ENCODE measurements around the gene SYNE3. TPM values are rescaled to one million over a fixed set of nuclear protein-coding genes. Genes with fewer than 3 reads are reported as not detected.

Gene SYNE3
- total RNA-seq, 1 experiment from 2014 or later = 1.9 TPM

DNA sequence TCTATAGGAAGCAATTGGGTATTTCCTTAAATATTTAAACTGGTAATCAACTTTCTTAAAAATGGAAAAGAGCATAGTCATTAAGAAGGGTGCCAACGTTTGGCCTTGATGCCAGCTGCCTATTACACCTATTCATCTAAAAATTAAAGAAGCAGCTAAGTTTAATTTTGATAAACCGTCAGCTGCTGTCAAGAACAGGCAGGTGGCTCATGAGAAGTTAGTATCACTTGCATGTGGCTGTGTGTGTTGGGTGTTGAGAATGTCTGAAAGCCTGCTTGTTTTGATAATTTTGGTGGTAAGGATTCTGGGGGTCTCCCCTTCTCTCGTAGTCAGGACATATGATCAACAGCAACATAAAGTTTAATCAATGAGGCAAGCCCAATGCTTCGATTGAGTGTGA, 24.9 kb upstream of the SYNE3 start:
- BruUV-seq (replicated peaks) = no TSS peak

DNA sequence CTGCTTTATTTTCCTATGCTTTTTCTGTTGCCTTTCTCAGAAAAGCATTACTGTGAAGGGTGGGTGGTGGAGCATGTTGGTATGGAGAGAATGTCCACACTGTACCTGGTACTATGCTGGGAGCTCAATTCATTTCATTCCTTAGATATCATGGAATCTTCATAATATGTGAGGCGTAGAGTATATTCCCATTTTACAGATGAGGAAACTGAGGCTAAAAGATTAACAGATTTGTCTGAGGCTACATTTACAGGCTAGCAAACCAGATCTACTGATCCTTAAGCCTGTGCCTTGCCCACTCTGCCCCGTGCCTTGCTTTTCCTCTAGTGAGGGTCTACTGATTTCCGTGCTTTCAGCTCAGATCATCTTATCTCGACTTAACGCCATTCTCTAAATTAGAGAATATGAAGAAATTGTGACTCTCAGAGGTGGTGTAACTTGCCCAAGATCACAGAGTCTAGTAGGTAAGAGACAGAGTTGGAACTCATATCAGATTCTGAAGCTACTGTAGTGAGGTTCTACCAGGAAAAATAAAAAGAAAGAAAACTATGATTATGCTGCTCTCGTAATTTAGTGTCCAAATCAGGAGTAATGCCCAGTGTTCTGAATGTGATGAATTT, 23.9 kb upstream of the SYNE3 start:
- no peaks in the 10 kb centered on the region for H3K36me3 ChIP-seq (ENCODE audit: low read depth)
- H3F3A ChIP-seq (ENCODE audit: insufficient read depth, low read depth) = peaks cover 3% of the 10 kb centered on the region; the same call in 1 of the 2 replicates
- no peak for TF ChIP-seq EZH2 (IDR thresholded peaks at IDR 0.05; ENCODE audit: low read depth)
- H3K79me2 ChIP-seq (ENCODE audit: low read depth) = peaks cover 74% of the 10 kb centered on the region
- no peaks in the 10 kb centered on the region for H3K9me3 ChIP-seq (ENCODE audit: insufficient read depth, low read depth)
- H3K4me3 ChIP-seq = no peak overlapping the region
- peaks cover 14% of the 10 kb centered on the region for H3K4me1 ChIP-seq (replicated peaks; ENCODE audit: insufficient read depth)
- CTCF ChIA-PET = interaction anchor here (0.6 kb wide), 1 partner anchor 19 kb away, joined by 5 read pairs; no protein-coding TSS in a partner anchor
- POLR2A ChIA-PET (ENCODE audit: unreplicated experiment) = no interaction called here
- H3K9me2 ChIP-seq (ENCODE audit: insufficient read depth) = no peaks in the 10 kb centered on the region
- 0 out of 2 replicates have a peak, but pooled peaks cover 11% of the 10 kb centered on the region for H4K20me1 ChIP-seq (ENCODE audit: insufficient read depth)
- intact Hi-C loops (cut with micrococcal nuclease; ENCODE audit: unreplicated experiment) = no loop called here
- no TSS peak for BruUV-seq (replicated peaks)
- no peaks in the 10 kb centered on the region for H3K27me3 ChIP-seq (ENCODE audit: insufficient read depth, low read depth)
- no peak for DNase-seq
- no peak overlapping the region for H3K27ac ChIP-seq
- H3K4me2 ChIP-seq = no peak overlapping the region
- H2AFZ ChIP-seq = no peak overlapping the region

More for the DNA sequence above, 24.9 kb upstream of the SYNE3 start:
- no peak overlapping the region for H3K4me2 ChIP-seq
- ChIA-PET POLR2A (ENCODE audit: unreplicated experiment) (no interaction called here), CTCF (no interaction called here)
- H2AFZ ChIP-seq = no peak overlapping the region
- peaks cover 8% of the 10 kb centered on the region for H3F3A ChIP-seq (ENCODE audit: insufficient read depth, low read depth)
- H3K4me1 ChIP-seq (replicated peaks; ENCODE audit: insufficient read depth) = peaks cover 19% of the 10 kb centered on the region
- TF ChIP-seq CTCF (conservative IDR thresholded peaks at IDR 0.05) (no peak), EZH2 (IDR thresholded peaks at IDR 0.05; ENCODE audit: low read depth) (no peak)
- H4K20me1 ChIP-seq (ENCODE audit: insufficient read depth) = 0 out of 2 replicates have a peak, but pooled peaks cover 7% of the 10 kb centered on the region
- intact Hi-C loops (cut with micrococcal nuclease; ENCODE audit: unreplicated experiment) = no loop called here
- peaks cover 69% of the 10 kb centered on the region for H3K79me2 ChIP-seq (ENCODE audit: low read depth)
- H3K27ac ChIP-seq = no peak overlapping the region
- no peaks in the 10 kb centered on the region for H3K36me3 ChIP-seq (ENCODE audit: low read depth)
- no peak for DNase-seq
- H3K27me3 ChIP-seq (ENCODE audit: insufficient read depth, low read depth) = no peaks in the 10 kb centered on the region
- H3K9me2 ChIP-seq (ENCODE audit: insufficient read depth) = no peaks in the 10 kb centered on the region
- no peaks in the 10 kb centered on the region for H3K9me3 ChIP-seq (ENCODE audit: insufficient read depth, low read depth)
- H3K4me3 ChIP-seq = no peak overlapping the region

GRCh38 chr14:95538801-95539509, 22.5 kb upstream of the SYNE3 start:
- Histone ChIP-seq H3K27ac (no peak overlapping the region), H4K20me1 (ENCODE audit: insufficient read depth) (0 out of 2 replicates have a peak, but pooled peaks cover 11% of the 10 kb centered on the region), H3K4me3 (no peak overlapping the region), H3F3A (ENCODE audit: insufficient read depth, low read depth) (no peaks in the 10 kb centered on the region), H3K9me3 (ENCODE audit: insufficient read depth, low read depth) (no peaks in the 10 kb centered on the region), H3K36me3 (ENCODE audit: low read depth) (no peaks in the 10 kb centered on the region), H3K79me2 (ENCODE audit: low read depth) (peaks cover 80% of the 10 kb centered on the region), H3K4me1 (replicated peaks; ENCODE audit: insufficient read depth) (peaks cover 13% of the 10 kb centered on the region), H2AFZ (no peak overlapping the region), H3K9me2 (ENCODE audit: insufficient read depth) (no peaks in the 10 kb centered on the region), H3K27me3 (ENCODE audit: insufficient read depth, low read depth) (no peaks in the 10 kb centered on the region), H3K4me2 (no peak overlapping the region)
- DNase-seq = no peak
- ChIA-PET CTCF (no interaction called here), POLR2A (ENCODE audit: unreplicated experiment) (no interaction called here)
- no peak for TF ChIP-seq EZH2 (IDR thresholded peaks at IDR 0.05; ENCODE audit: low read depth)
- TF ChIP-seq CTCF (conservative IDR thresholded peaks at IDR 0.05) = no peak
- no TSS peak for BruUV-seq (replicated peaks)
- intact Hi-C loops (cut with micrococcal nuclease; ENCODE audit: unreplicated experiment) = no loop called here
